GM21717 (cell line): ENCODE data around the gene SEC31A.

ENCODE experiments used
- ATAC-seq: cut with Tn5 transposase; IDR thresholded peaks from one replicate; pipeline ENCODE4 v1.9.1; 2021; ENCODE audit warnings: mild to moderate bottlenecking, moderate library complexity; ENCODE audit not compliant: unreplicated experiment

SEC31A gene

GRCh38 chr4:82798168-82799005, 92.6 kb downstream of the SEC31A start, which contains the start of gene SCD5:
Gene SCD5, minus strand, starts transcription at chr4:82798796. Its CDS starts 259 bp downstream, at chr4:82798537.
- ATAC-seq: peak; percentile 79

- no peak for ATAC-seq
These were observed 93.4 kb downstream of the SEC31A start for GRCh38 chr4:82797405-82798111.

GRCh38 chr4:82797040-82797404, 93.9 kb downstream of the SEC31A start:
- ATAC-seq: no peak

GRCh38 chr4:82792912-82793649, 97.9 kb downstream of the SEC31A start:
- no peak for ATAC-seq

GRCh38 chr4:82791179-82791578, 99.8 kb downstream of the SEC31A start:
- no peak for ATAC-seq

GRCh38 chr4:82790060-82790660, 100.8 kb downstream of the SEC31A start:
- ATAC-seq: no peak

- no peak for ATAC-seq
These were observed 101.8 kb downstream of the SEC31A start for GRCh38 chr4:82789025-82789776.

- no peak for ATAC-seq
These were observed 103.6 kb downstream of the SEC31A start for GRCh38 chr4:82787342-82787741.

- ATAC-seq: no peak
These were observed 104.1 kb downstream of the SEC31A start for GRCh38 chr4:82786828-82787227.

GRCh38 chr4:82785611-82786400, 105.1 kb downstream of the SEC31A start:
- ATAC-seq: no peak

- ATAC-seq: no peak
These were observed 106.0 kb downstream of the SEC31A start for GRCh38 chr4:82784681-82785610.

GRCh38 chr4:82782626-82783345, 108.2 kb downstream of the SEC31A start:
- ATAC-seq: no peak

- ATAC-seq: no peak
These were observed 110.2 kb downstream of the SEC31A start for GRCh38 chr4:82780752-82781231.

- no peak for ATAC-seq
These were observed 110.7 kb downstream of the SEC31A start for GRCh38 chr4:82780170-82780751.

GRCh38 chr4:82779032-82779431, 111.9 kb downstream of the SEC31A start:
- no peak for ATAC-seq

GRCh38 chr4:82777857-82778525, 113.0 kb downstream of the SEC31A start:
- no peak for ATAC-seq
